Adrenal gland (tissue), 19 donors: ENCODE results near the gene BSCL2. TPM values are rescaled to one million over a fixed set of nuclear protein-coding genes. Genes with fewer than 3 reads are reported as not detected.
A peak's percentile ranks its signal among the peaks of the same experiment; 100 is the strongest.

Experiments used
- DNase-seq, 7 donors: peaks; one replicate each; pipeline ENCODE4 v3.0.0-alpha.2; 2019 to 2020
- H3K27ac ChIP-seq, 5 donors: fragments of 200-600 bp; sonication (generic) in 4 of 5; 1 replicate in 3 of 5; 2 replicates in 2 of 5; pipeline versions ENCODE4 v1.5.1 to v1.8.0; 2016 to 2020; ENCODE audit warnings: mild to moderate bottlenecking in 1 of 5
- H3K27me3 ChIP-seq: fragments of 200-600 bp; 2 replicates; pipeline ENCODE4 v1.8.0; 2021
- H3K36me3 ChIP-seq, 2 donors: fragments of 200-600 bp; replicated peaks in 1 of 2; 1 replicate in 1 of 2; 2 replicates in 1 of 2; pipeline versions ENCODE4 v1.5.1 to v1.8.0; 2018 to 2022
- H3K4me1 ChIP-seq, 2 donors: fragments of 200-600 bp; replicated peaks in 1 of 2; 1 replicate in 1 of 2; 2 replicates in 1 of 2; pipeline versions ENCODE4 v1.5.1 to v1.8.0; 2018 to 2021
- H3K4me3 ChIP-seq, 4 donors: fragments of 200-600 bp; sonication (generic) in 3 of 4; one replicate each; pipeline ENCODE4 v1.5.1; 2016 to 2018
- H3K9me3 ChIP-seq, 3 donors: fragments of 200-600 bp; sonication (generic) in 1 of 3; replicated peaks in 1 of 3; 1 replicate in 2 of 3; 2 replicates in 1 of 3; pipeline versions ENCODE4 v1.5.1 to v1.8.0; 2016 to 2021
- CTCF ChIP-seq, 6 experiments: fragments of 450-650 bp in 4 of 6; fragments of 200-600 bp in 2 of 6; sonication (generic) in 1 of 6; IDR thresholded peaks; 1 replicate in 5 of 6; 2 replicates in 1 of 6; pipeline versions ENCODE4 v1.5.1 to v1.8.0; 2016 to 2021; ENCODE audit warnings: antibody characterized with exemption in 6 of 6, mild to moderate bottlenecking in 2 of 6, moderate library complexity in 1 of 6
- POLR2A ChIP-seq, 2 donors: fragments of 450-650 bp; IDR thresholded peaks; one replicate each; pipeline ENCODE4 v1.6.1; 2017; ENCODE audit warnings: antibody characterized with exemption in 2 of 2, mild to moderate bottlenecking in 2 of 2, moderate library complexity in 1 of 2
- WGBS, 4 donors: extraction: QIAGEN DNeasy Blood & Tissue Kit in 2 of 4; methylation state at CpG; one replicate each; pipeline versions ENCODE4 v1.1.5 to v1.1.7; 2013 to 2017; 5-methylcytosine and 5-hydroxymethylcytosine counted together
- intact Hi-C, 2 donors: fragments of 100-400 bp; cut with DNase I; formaldehyde crosslinking; loops; one replicate each; pipeline versions ENCODE4 v1.14.1 to v1.15.0; 2022 to 2023
- long read RNA-seq, 10 donors: library from polyadenylated mRNA in 3 of 10; unstranded in 2 of 10; stranded (forward) in 1 of 10; transcript quantifications; one replicate each; pipeline ENCODE4 v2.0.0 and lab custom pipeline, GENCODE V29; 2021 to 2026
- polyA plus RNA-seq, 3 donors: library from polyadenylated mRNA; stranded (reverse); fragments of 200-250 nt in 2 of 3; fragments of 350-450 nt in 1 of 3; fragmentation: Illumina TruSeq in 1 of 3; extraction: RNeasy Lipid Tissue Mini Kit (QIAGEN cat#74804) in 1 of 3; gene quantifications; one replicate each; pipeline ENCODE4 v1.2.3, GENCODE V29; 2013 to 2014
- total RNA-seq, 9 donors: library from RNA; depleted of rRNA in 4 of 9; stranded (reverse); fragments of >200 nt in 4 of 9; fragments of 120-200 nt in 1 of 9; fragmentation: NEBNext Ultra II Directional in 1 of 9; extraction: Animal tissue kit (Norgen Biotek cat#: 25700) in 1 of 9; gene quantifications; one replicate each; pipeline versions ENCODE4 v1.1.0 to v1.2.4, GENCODE V29; 2013 to 2023
- donor health status: healthy with polysubstance abuse.
- donor health status: Bipolar disorder and iron deficiency.
- donor health status: DM: yes; HTN: yes; CAD: no.
- donor health status: DM: no; HTN: no; CAD: no.
- donor health status: DM: no; HTN: no; CAD: no.
- donor health status: DM: yes; HTN: yes; CAD: no.

BSCL2 gene
- 100 to 1,000 TPM in 6 of 9 donors, 10 to 100 TPM in 3; 77.6 to 185 (median 108) TPM for total RNA-seq
- polyA plus RNA-seq = 100 to 1,000 TPM; 134 to 653 (median 440) TPM
- long read RNA-seq, donor 1, transcript BSCL2-203 (11 exons, 1,683 nt) = minor isoform, 7 of 50 reads
- long read RNA-seq, donor 1, transcript BSCL2-207 (11 exons, 1,516 nt) = major isoform, 27 of 50 reads
- long read RNA-seq, donor 1, partial matches to known transcripts = 5 of 50 reads
- long read RNA-seq, donor 1, other reads (novel, unspliced or antisense) = 6 of 50 reads
- long read RNA-seq, donor 2, transcript BSCL2-203 (11 exons, 1,683 nt) = minor isoform, 7 of 24 reads
- long read RNA-seq, donor 2, transcript BSCL2-207 (11 exons, 1,516 nt) = major isoform, 9 of 24 reads
- long read RNA-seq, donor 2, partial matches to known transcripts = 0 of 24 reads
- long read RNA-seq, donor 2, other reads (novel, unspliced or antisense) = 0 of 24 reads
- long read RNA-seq, donor 3, transcript BSCL2-210 (11 exons, 1,440 nt) = minor isoform, 6 of 25 reads
- long read RNA-seq, donor 3, transcript BSCL2-207 (11 exons, 1,516 nt) = major isoform, 15 of 25 reads
- long read RNA-seq, donor 3, partial matches to known transcripts = 0 of 25 reads
- long read RNA-seq, donor 3, other reads (novel, unspliced or antisense) = 0 of 25 reads
- long read RNA-seq, donor 4, transcript BSCL2-210 (11 exons, 1,440 nt) = minor isoform, 10 of 81 reads
- long read RNA-seq, donor 4, transcript BSCL2-207 (11 exons, 1,516 nt) = major isoform, 45 of 81 reads
- long read RNA-seq, donor 4, partial matches to known transcripts = 7 of 81 reads
- long read RNA-seq, donor 4, other reads (novel, unspliced or antisense) = 17 of 81 reads
- long read RNA-seq, donor 5, transcript BSCL2-210 (11 exons, 1,440 nt) = minor isoform, 26 of 174 reads
- long read RNA-seq, donor 5, transcript BSCL2-207 (11 exons, 1,516 nt) = major isoform, 79 of 174 reads
- long read RNA-seq, donor 5, partial matches to known transcripts = 6 of 174 reads
- long read RNA-seq, donor 5, other reads (novel, unspliced or antisense) = 60 of 174 reads
- long read RNA-seq, donor 6, transcript BSCL2-203 (11 exons, 1,683 nt) = major isoform, 100 of 177 reads
- long read RNA-seq, donor 6, transcript BSCL2-210 (11 exons, 1,440 nt) = minor isoform, 5 of 177 reads
- long read RNA-seq, donor 6, transcript BSCL2-213 (3 exons, 881 nt) = minor isoform, 5 of 177 reads
- long read RNA-seq, donor 6, transcript BSCL2-207 (11 exons, 1,516 nt) = minor isoform, 25 of 177 reads
- long read RNA-seq, donor 6, partial matches to known transcripts = 16 of 177 reads
- long read RNA-seq, donor 6, other reads (novel, unspliced or antisense) = 25 of 177 reads
- long read RNA-seq, donor 7, transcript BSCL2-203 (11 exons, 1,683 nt) = major isoform, 7 of 21 reads
- long read RNA-seq, donor 7, transcript BSCL2-207 (11 exons, 1,516 nt) = major isoform, 7 of 21 reads
- long read RNA-seq, donor 7, partial matches to known transcripts = 0 of 21 reads
- long read RNA-seq, donor 7, other reads (novel, unspliced or antisense) = 0 of 21 reads
- long read RNA-seq, donor 8, transcript BSCL2-203 (11 exons, 1,683 nt) = minor isoform, 19 of 58 reads
- long read RNA-seq, donor 8, transcript BSCL2-207 (11 exons, 1,516 nt) = major isoform, 24 of 58 reads
- long read RNA-seq, donor 8, partial matches to known transcripts = 0 of 58 reads
- long read RNA-seq, donor 8, other reads (novel, unspliced or antisense) = 7 of 58 reads
- long read RNA-seq, donor 9, transcript BSCL2-207 (11 exons, 1,516 nt) = major isoform, 14 of 20 reads
- long read RNA-seq, donor 9, partial matches to known transcripts = 0 of 20 reads
- long read RNA-seq, donor 9, other reads (novel, unspliced or antisense) = 0 of 20 reads
- long read RNA-seq, donor 10, transcript BSCL2-207 (11 exons, 1,516 nt) = major isoform, 7 of 15 reads
- long read RNA-seq, donor 10, partial matches to known transcripts = 0 of 15 reads
- long read RNA-seq, donor 10, other reads (novel, unspliced or antisense) = 0 of 15 reads

DNA sequence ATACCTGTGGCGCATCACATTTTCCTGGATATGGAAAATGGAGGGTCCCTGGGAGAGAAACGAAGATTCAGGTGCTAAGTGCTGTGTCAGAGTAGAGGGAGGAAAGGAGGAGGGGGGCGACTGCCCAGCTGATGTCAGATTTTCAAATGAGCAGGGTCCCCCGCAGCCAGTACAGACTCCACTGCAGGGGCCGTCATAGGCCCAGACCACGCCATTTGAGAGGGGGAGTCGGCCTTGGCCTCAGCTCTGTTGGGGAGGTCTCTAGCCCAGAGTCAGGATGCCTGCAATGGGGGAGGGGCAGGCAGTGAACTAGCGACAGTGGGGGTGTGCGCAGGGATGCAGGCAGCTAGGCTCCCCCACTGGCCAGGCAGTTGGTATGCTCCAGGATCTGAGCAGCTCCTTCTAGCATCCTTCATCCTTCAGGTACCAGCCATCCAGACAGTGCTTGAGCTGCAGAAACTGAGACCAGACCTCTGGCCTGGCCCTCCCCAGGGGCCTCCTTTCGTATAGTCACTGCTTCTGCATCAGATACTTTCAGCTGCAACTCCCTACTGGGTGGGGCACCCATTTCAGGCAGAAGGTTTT, at the start of gene BSCL2, which contains the start of gene GNG3:
TSS of gene BSCL2 (minus strand) at position 148 of the 585 bp plus-strand sequence. CDS start 229 bp downstream, outside the sequence.
TSS of gene GNG3 (plus strand) at position 400 of the 585 bp plus-strand sequence. CDS start 620 bp downstream, outside the sequence.
- intact Hi-C loops = no loop called here
- peak within 1 kb of the TSS; percentile 61 to 96 (median 82) for H3K27ac ChIP-seq
- peaks cover 22 to 32% of the 10 kb centered on the region in 2 donors for H3K4me1 ChIP-seq
- WGBS, 4 donors = 58 to 78% (median 68%) methylated on average over 9 to 10 of the region's 10 CpGs
- DNase-seq = peak in 5 of 7 donors; percentile 36 to 94 (median 60)
- no peaks in the 10 kb centered on the region for H3K9me3 ChIP-seq
- H3K4me3 ChIP-seq = peak within 1 kb of the TSS in 2 of 4 donors; percentile 39 to 69
- no peaks in the 10 kb centered on the region for H3K27me3 ChIP-seq
- H3K36me3 ChIP-seq = peaks cover 0 to 22% of the 10 kb centered on the region in 2 donors
- TF ChIP-seq POLR2A (IDR thresholded peaks at IDR 0.05) (peak in 1 of 2 donors; percentile 53), CTCF (IDR thresholded peaks at IDR 0.05) (no peak)

DNA sequence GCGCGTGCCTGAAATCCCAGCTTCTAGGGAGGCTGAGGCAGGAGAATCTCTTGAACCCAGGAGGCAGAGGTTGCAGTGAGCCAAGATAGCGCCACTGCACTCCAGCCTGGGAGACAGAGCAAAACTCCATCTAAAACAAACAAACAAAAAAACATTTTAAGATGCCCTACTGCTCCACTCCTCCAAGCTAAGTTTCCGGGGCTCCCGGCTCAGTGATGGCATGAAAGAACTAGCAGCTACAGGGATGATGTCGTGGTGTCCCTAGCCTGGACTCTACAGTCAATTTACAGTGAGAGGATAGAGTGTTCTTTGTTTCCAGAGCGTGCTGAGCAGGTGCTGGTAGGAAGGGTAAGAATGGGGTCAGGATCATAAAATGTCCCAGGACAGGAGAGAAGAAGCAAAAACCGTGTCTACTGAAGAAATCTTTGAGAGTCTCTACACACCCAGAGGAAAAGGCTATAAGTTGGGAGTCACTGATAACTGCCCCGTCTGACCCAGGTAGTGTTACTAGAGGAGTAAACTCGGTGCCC, 47.9 kb upstream of the BSCL2 start:
- Histone ChIP-seq H3K9me3 (no peaks in the 10 kb centered on the region), H3K36me3 (peaks cover 0 to 9% of the 10 kb centered on the region in 2 donors), H3K27ac (no peak overlapping the region), H3K27me3 (no peaks in the 10 kb centered on the region), H3K4me1 (peaks cover 5 to 16% of the 10 kb centered on the region in 2 donors), H3K4me3 (no peak overlapping the region)
- intact Hi-C loops = no loop called here
- no peak for TF ChIP-seq CTCF (IDR thresholded peaks at IDR 0.05)
- TF ChIP-seq POLR2A (IDR thresholded peaks at IDR 0.05) = no peak
- 76 to 83% (median 80%) methylated on average over 10 of the region's 10 CpGs for WGBS, 4 donors
- DNase-seq = no peak
